Hepatocyte (in vitro differentiated cells): Measurements from ENCODE around the gene GABRE.

Experiments
- EZH2 ChIP-seq: fragments of 200-600 bp; sonication (generic); IDR thresholded peaks from 2 replicates; pipeline ENCODE4 v1.6.1; 2016; ENCODE audit warnings: antibody characterized with exemption, mild to moderate bottlenecking, borderline replicate concordance
- EZH2phosphoT487 ChIP-seq: fragments of 200-600 bp; sonication (generic); IDR thresholded peaks from one replicate; pipeline ENCODE4 v1.6.1; 2018; ENCODE audit warnings: antibody characterized with exemption, mild to moderate bottlenecking, low read depth, moderate library complexity; ENCODE audit not compliant: unreplicated experiment, severe bottlenecking
- TF ChIP-seq, protein P1 (sequence below): fragments of 200-600 bp; sonication (generic); IDR thresholded peaks from 2 replicates; pipeline ENCODE4 v1.5.1; 2016; ENCODE audit warnings: antibody characterized with exemption, mild to moderate bottlenecking; ENCODE audit not compliant: poor library complexity

- TF ChIP-seq, protein P1, sequence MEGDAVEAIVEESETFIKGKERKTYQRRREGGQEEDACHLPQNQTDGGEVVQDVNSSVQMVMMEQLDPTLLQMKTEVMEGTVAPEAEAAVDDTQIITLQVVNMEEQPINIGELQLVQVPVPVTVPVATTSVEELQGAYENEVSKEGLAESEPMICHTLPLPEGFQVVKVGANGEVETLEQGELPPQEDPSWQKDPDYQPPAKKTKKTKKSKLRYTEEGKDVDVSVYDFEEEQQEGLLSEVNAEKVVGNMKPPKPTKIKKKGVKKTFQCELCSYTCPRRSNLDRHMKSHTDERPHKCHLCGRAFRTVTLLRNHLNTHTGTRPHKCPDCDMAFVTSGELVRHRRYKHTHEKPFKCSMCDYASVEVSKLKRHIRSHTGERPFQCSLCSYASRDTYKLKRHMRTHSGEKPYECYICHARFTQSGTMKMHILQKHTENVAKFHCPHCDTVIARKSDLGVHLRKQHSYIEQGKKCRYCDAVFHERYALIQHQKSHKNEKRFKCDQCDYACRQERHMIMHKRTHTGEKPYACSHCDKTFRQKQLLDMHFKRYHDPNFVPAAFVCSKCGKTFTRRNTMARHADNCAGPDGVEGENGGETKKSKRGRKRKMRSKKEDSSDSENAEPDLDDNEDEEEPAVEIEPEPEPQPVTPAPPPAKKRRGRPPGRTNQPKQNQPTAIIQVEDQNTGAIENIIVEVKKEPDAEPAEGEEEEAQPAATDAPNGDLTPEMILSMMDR: no peak
- TF ChIP-seq EZH2phosphoT487 (no peak), EZH2 (no peak)
Observed at GRCh38 chrX:151904989-151905388, 69.5 kb downstream of the GABRE start.
